DMS 273 (cell line): ENCODE measurements around the gene TOPORS.
"Not testable (repeated sequence)": the region's sequence is repeated elsewhere in the genome, so short reads cannot be mapped to it uniquely, and the experiment has no call there.

Source experiments
- DNase-seq: peaks from one replicate; lab custom pipeline; 2025; ENCODE audit not compliant: unreplicated experiment; lab: John Stamatoyannopoulos, UW

Gene TOPORS

DNA sequence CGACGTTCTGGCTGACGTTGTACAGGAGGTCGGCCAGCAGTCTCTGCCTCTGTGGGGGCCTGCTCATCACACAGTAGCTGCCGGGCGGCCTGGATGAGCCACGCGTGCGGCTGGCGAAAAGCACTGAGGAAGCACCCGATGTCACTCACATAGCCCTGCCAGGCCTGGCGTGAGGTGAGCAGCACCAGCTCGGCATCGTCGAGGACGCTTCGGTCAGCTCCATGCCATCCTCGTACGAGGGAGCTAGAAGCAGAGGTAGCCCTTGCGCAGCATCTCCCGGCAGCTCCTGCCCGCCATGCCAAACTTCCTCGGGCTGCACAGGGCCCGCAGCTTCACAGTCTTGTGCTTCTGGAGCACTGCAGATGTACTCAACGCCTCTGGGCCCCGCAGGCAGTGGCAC lies 14.4 kb upstream of the TOPORS start:
- DNase-seq: no peak

DNA sequence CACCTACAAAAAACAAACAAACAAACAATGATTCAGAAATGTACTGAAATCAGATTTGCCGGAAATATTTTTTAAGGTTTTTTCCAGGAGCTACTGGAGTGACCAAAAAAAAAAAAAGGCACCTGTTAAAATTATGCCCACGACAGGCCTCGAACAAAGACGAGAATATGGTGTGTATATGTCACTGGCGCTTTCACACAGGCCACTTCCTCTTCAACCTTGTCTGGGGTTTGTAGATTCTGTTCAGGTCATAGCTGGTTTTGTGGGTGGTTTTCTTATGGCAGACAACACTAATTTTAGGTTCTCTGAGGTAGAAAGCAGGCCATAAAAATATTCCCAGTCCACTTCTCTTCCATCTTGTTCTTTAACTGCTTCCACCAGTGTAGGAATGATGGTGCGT lies 13.6 kb upstream of the TOPORS start:
- DNase-seq: no peak

DNA sequence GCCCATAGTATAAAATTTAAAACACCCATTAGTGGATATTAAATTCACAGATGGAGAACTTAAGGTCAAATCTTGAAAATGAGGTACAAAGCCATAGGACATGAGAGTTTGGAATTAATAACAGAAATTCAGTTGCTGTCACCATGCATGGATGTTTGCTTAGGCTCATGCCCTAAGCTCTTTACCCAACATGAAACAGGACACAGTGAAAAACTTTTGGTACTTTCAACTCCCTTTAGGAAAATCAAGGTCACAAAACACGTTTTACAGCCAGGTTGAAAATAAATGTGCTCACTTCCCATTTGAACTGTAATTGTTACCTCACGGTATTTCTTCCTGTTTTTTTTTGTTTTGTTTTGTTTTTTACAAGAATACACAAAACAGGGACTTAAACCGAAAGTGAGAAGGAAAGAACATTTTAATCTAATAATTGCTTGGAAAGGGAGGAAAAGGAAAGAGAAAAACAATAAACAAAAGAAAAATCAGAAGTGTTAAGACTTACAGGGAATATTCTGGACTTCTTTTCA lies 6.1 kb upstream of the TOPORS start:
- DNase-seq: no peak

DNA sequence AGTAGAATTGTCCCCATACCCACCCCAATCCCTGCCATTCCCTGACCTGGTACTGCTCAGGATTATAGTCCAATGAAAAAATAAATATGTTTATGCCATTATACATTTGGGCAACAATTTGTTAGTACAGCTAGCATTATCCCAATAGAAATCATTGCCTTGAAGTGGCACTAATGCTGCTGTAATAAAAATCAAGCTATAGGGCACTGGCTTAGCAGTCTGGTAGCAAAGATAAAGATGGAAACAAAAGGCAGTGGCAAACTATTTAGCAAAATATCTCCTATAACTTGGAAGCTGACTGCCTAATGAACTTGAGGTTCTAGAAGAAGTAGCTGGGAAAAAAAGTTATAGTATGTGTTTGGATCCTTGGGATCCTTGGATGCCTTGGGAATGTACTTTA lies 2.2 kb upstream of the TOPORS start:
- no peak for DNase-seq

DNA sequence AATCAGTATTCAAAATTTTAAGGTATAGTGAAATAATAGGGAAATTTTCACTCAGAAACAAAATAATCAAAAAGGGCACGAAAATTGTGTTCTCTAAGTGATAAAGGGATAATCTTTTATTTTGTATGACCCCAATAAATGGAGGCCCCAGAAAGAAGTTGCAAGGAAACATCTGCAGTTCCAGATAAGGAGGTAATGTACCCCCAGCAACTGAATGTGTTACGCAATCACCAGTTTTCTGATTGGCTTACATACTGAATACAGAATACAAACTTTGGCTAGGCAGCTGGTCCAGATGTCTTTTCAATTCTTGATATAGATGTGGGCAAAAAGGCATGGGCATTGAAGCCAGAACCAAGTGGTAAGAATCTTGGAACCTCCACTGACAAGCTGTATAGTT lies 1.7 kb upstream of the TOPORS start:
- peak; percentile 85 for DNase-seq

DNA sequence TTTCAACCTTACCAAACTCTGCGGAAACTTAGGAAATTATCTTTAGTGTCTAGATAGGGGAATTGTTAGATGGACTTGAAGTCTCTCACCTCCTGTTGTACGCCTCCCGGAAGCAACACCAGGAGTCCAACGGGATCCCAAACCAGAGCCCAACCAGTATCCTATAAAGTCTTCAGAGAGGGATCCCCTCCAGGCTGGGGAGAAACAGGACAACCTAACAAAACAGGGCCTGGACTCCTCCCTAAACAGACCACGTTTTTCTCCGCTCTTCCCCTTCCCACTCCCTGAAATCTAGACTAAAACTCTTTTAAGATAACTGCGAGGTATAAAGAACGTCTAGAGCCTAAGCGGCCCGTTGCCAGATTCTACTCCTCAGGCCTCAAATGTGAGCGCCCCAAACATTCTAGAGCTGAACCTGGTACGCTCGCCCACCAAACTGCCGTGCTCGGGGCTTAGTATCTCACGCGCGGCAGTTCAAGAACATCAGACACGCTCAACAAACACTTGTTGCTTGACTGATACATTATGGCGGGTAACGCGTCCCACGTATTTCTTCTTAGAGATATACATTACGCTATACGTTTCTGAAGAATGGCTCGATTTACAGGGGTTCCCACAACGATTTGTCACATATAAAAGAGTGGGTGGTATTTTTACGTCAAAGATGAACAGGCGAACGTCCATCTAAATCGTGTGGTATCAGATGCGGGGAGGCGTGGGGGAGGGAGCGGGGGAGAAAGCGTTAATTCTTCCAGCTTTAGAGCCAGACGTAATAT lies 922 bp downstream of the TOPORS start:
- peak; percentile 82 for DNase-seq

DNA sequence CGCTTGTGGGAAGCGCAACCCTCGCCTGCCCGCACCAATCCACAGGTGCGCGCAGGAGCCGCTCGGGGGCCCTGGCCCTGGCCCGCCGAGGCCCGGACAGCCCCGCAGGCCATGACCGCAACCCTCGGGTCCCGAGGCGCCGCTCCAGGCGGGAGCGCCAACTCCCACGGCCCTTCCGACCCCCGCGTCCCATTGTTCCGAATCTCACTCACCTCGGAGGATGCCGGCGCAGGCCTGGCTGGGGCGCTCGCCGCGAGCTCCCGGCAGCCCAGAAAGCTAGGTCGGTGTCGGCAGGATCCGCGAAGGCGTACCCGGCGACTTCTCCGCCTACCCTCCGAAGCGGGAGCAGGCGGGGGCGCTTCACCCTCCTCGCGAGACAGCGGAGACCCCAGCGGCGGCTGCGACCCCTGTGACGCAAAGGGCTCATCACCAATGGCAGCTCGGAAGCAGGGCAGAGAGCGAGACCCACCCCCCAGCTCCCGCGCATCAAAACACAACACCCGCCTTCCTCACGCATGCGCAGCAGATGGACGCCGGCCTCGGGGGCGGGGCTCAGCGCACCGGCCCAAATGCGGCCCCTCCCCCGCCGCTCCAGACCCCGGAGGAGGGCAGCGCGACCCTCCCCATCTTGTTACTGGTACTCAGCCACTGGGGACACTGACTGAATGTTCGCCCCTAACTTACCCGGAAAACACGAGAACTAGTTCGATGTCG lies 1.7 kb downstream of the TOPORS start:
- peak; percentile 95 for DNase-seq

DNA sequence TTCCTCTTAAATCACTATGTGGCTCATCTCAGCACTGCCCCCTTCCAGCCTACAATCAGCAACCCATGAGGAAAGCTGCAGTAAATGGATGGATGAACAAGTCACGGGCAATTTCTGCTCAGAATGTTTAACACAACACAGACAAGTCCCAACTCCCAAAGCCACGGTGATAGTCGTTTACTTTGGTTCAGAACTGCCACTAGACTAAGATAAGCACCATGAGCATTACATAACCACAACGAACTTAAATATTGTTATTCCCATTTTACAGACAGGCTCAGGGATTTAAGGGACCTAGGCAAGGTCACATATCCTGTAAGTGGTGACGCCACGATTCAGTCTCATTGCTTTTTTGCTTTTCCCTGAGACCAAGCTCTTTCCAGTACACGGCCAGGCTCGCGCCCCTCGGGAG lies 2.2 kb downstream of the TOPORS start:
- peak; percentile 36 for DNase-seq

DNA sequence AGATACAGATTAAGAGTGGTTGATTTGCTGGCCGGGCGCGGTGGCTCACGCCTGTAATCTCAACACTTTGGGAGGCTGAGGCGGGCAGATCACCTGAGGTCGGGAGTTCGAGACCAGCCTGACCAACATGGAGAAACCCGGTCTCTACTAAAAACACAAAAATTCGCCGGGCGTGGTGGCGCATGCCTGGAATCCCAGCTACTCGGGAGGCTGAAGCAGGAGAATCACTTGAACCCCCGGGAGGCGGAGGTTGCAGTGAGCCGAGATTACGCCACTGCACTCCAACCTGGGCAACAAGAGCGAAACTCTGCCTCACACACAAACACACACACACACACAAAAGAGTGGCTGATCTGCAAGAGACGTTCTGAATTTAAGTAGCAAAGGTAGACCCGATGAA lies 4.2 kb downstream of the TOPORS start:
- not testable (repeated sequence) for DNase-seq

DNA sequence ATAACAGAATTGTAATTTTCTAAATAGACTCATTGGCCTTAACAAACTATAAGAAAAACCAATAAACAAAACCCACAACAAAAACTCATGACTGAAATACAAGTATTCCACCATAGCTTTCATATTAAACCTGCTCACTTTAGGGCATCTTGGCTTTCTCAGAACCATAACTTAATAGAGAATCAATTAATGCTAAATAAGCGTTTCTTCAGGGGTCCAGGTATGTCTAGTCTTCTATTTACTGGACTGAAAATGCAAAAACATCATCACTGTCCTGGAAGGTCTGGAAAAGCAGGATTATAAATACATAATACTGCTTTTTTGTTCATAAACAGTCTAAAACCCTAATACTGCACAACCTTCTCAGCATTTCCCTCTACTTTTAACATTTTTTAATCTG lies 6.5 kb downstream of the TOPORS start:
- DNase-seq: no peak

DNA sequence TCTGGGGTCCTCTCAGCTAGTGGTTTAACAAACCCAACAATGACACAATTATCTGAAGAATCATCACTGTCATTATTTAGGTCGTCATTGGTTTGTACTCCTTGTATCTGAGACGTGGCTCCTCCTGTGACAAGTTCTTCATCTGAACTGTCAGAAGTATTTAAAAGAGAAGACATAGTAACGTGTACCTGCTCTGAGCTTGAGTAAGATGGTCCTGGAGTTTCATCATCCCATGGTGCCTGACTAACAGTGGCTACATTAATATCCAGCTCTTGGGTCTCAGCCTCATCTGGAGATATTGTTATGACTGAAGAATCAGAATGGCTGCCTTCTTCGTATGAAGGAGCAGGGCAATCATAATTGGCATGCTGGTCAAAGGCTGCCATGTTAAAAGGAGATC lies 9.3 kb downstream of the TOPORS start:
- no peak for DNase-seq

DNA sequence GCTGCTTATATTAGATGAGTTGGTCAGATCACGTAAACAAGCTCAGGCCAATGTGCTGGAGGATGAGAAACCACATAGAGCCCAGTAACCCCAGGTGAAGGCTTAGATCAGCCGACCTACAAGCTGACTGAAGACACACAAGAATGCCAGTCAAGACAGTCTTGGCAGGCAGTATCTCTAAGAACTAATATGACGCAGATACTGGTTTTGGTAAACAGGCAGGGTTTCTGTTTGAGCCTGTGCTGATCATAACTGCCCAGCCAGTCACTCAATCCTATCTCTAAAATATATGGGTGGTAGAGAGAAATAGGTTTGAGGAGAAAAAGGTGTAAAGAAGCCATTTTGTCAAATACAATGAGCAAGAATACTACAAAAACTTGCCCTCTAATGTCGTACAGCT lies 18.6 kb downstream of the TOPORS start:
- DNase-seq: no peak

DNA sequence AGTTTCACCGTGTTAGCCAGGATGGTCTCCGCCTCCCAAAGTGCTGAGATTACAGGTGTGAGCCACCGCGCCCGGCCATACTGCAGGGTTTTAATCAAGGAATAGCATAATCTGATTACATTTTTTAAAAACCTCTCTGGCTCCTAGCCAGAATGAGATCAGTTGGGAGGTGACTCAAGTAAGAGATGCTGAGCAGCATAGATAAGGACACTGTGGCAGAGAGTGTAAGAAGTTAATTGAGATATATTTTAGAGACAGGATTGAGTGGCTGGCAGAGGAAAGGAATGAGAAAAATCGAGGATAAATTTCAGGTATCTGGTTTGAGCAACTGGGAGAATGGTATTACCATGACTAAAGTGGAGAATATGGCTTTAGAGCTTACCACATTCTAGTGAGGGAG lies 19.1 kb downstream of the TOPORS start:
- DNase-seq: no peak

DNA sequence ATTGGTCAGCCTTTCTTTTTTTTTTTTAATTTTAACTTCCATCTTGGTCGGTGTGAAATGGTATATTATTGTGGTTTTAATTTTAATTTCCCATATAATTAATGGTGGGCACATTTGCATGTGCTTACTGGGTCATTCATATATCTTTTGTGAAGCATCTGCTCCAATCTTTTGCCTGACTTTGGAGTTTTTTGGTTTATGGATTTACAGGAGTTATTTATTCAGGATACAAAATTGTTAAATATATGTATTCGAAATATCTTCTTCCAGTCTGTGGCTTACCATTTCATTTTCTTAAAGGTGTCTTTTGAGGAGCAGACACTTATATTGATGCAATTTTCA lies 25.7 kb downstream of the TOPORS start:
- DNase-seq: no peak

DNA sequence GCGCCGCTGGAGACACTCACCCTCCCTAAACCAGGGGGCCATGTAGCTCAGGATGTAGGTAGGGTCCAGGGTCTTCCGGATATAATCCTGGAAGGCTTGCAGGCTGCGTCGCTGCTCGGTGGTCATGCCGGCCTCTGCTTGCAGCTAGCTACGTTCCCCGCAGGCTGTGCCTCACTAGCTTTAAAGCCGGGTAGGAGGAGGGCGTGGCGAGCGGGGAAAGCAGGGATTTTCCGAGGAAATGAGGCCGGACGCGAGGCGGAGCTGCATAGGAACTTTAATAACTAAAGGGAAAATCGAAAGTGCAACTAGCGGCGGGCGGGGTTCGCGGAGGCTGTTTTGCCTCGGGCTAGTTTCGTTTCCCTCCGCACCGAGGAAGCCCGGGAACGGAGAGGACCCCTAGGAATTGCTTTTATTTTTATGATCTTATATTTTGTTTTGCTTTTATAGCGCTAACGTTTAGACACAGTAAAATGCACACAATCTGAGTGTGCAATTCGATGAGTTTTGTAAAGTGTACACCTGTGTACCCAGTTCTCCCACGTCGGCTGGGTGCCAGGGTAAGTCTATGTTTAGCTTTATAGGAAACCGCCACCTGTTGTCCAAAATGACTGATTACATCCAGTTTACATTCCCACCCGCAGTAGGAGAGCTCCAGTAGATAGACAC lies 26.2 kb downstream of the TOPORS start, which contains the start of gene RIGI:
RIGI (minus strand) TSS at position 156 of the 666 bp plus-strand sequence; CDS start at position 126, 30 bp downstream.
- DNase-seq: peak; percentile 94

DNA sequence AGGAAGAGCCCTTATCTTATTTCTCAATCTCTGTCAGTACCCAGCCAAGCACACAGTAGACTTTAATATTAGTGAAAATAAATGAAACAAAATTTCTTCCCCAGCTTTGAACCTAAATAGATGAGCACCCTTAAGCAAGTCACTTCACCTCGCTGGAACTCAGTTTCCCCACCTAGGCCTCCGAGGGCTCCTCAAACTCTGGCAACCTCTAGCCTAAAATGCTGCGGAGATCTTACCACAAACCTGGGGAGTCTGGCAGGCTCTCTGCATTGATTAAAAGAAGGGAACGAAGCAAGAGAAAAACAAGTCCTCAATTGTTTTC lies 26.7 kb downstream of the TOPORS start:
- DNase-seq: no peak

DNA sequence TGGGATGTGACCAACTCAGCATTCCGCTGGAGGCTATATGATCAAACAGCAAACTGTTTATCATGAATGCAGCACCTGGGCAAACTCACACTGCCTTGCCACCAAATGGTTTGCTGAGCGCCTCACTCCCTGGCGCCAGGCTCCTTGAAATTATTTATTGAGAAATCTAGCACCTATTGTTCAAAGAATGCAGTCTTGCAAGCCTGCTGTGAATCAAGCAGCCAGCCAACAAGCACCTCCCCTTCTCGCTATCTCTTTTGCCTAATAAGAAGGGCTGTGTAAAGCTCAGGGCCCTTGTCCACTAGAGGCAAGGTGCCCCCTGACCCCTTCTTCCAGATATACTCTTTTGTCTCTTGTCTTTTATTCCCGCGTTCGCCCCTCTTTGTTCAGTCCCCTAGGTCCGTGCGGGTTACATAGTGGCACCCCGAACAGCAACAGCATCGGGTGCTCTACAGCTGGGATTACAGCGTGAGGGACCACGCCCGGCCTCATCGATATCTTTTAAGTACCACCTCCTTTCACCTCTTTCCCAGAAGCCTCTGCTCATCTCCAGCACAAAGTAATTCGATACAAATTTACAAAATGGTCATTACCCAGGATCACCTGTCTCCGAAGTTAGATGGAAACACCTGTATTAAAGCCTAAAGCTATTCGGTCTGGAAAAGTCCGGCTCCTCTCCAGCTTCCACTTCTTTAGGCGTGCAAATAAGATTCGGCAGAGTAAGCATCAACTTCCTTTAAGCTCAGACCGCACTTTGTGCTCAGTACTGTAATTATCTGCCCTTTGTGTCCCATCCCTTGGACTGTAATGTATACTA lies 27.3 kb downstream of the TOPORS start:
- DNase-seq: no peak

DNA sequence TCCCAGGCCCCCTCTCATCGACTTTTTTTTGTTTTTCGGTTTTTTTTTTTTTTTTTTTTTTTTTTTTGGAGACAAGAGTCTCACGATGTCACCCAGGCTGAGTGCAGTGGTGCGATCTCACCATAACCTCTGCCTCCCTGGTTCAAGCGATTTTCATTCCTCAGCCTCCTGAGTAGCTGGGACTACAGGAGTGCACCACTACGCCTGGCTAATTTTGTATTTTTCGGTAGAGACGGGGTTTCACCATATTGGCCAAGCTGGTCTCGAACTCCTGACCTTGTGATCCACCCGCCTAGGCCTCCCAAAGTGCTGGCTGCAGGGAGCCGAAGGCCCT lies 27.9 kb downstream of the TOPORS start:
- DNase-seq: not testable (repeated sequence)

DNA sequence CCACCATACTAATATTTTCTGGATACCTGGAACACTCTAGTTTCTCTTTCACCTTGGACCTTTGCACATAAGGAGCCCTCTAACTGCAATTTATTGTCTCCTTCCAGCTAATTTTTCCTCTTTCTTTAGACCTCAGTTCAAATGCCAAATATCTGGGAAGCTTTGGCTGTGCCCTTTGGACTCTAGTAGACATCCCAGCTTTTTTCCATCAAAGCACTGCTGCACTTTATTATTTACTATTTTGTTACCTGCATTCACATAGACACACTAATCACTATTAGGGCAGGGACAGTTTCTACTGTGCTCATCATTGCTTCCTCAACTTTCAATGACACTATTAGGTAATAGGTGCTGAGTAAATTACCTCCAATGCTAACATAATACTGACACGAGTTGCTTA lies 28.5 kb downstream of the TOPORS start:
- no peak for DNase-seq

DNA sequence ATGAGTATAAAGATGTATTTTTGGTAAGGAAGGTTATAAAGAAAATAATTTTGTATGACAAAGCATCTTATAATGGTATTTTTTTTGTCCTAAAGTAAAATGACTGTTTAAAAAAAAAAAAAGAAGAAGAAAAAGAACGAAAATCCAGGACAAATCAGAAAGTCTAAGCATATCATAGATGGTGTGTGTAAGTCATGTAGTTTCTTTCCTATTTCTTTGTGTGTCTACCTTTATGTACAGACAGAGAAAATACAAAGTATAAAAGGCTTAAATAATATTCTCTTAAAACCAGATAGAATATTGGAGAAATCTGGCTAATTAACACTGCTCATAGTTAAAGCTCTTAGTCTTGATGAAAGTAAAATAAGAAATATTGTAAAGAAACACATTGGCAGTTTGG lies 34.1 kb downstream of the TOPORS start:
- no peak for DNase-seq

DNA sequence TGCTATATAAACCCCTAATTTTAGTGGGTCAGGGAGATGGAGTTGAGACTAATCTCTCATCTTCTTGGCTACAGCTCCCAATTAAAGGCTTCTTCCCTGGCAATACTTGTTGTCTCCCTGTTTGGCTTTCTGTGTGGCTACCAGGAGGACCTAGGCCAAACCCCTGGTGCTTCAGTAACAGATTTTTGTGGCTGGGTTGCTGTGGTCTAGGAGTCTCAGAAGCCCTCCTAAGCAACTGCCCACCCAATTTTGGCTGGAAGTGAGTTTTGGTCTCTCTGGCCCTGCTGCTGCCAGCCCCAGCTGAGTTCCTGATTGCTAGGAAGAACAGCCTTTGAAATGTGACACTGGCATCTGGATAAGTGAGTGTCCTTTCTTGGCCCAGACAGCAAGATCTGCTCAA lies 36.1 kb downstream of the TOPORS start:
- DNase-seq: no peak
